Erythroblast (primary cell): Measurements from ENCODE around the gene SLC24A3.

ENCODE experiments used
- GATA1 ChIP-seq: IDR thresholded peaks from 2 replicates; pipeline ENCODE4 v1.6.1; 2011; ENCODE audit warnings: low read depth, mild to moderate bottlenecking, control low read depth, low read length, moderate library complexity
- POLR2A ChIP-seq: IDR thresholded peaks from 2 replicates; pipeline ENCODE4 v1.6.1; 2011; ENCODE audit warnings: mild to moderate bottlenecking, low read length

DNA sequence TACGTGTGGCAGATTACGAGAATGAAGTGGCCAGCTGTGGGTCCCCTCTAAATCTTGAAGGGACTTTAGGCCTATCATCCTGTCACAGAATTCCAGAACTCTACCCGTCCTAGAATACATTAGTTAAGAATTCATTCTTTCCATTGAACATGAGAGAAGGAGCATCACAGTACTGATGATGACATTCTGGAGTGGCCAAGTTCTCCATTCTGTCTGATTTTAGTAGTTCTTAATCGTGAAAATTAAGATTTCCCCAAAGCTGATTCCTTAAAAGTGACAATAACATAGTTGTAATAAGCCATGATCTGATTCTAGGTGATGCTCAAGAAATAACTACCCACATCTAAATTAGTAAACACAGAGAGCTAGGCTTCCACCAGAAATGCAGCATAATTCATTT lies 510.6 kb downstream of the SLC24A3 start:
- no peak for TF ChIP-seq POLR2A
- no peak for TF ChIP-seq GATA1
